ENCODE measurements around the gene ITGB1BP1.

The ITGB1BP1 gene

GRCh38 chr2:9423922-9424272 lies 569 bp upstream of the ITGB1BP1 start:
- no peak for DNase-seq

- peak; percentile 18 for DNase-seq
These were observed 818 bp downstream of the ITGB1BP1 start for GRCh38 chr2:9422321-9423099.

GRCh38 chr2:9420495-9420894 lies 2.8 kb downstream of the ITGB1BP1 start:
- no peak for DNase-seq

GRCh38 chr2:9419541-9419940 lies 3.8 kb downstream of the ITGB1BP1 start:
- no peak for DNase-seq

- DNase-seq: no peak
These were observed 4.6 kb downstream of the ITGB1BP1 start for GRCh38 chr2:9418746-9419145.

DNA sequence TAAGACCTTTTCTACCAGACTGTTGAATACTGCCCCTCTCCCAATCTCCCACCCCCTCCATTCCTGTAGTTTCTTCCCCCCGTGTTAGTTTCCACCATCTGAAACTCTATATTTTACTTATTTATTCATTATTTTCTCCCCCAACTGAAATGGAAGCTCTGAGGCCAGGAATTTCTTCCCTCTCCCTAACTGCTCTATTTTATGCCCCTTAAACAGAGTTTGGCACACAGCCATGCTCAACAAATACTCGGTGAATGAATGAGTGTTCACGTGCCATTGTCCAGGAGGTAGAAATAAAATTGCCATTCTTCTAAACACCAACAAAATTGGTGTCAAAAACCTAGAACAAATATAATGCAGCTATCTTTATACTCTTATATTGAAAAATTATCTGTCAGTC lies 5.6 kb downstream of the ITGB1BP1 start:
- DNase-seq: no peak

DNA sequence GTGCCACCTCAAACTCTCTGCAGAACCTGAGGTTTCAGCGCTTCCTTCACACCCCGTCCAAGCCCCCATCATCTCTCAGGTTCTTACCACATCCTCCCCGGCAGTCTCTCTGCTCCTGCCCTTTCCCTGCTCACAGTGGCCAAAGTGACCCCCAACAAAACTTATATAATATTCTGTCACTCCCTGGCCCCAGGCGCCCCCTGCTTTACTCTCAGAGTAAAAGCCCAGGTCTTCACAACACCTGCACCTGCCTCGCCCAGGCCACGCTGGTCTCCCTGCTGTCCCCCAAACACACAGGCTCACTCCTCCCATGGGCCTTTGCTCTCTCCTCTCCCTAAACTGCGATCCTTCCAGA lies 6.4 kb downstream of the ITGB1BP1 start:
- DNase-seq: no peak

GRCh38 chr2:9416267-9416961 lies 6.9 kb downstream of the ITGB1BP1 start:
- DNase-seq: no peak

- DNase-seq: no peak
These were observed 7.7 kb downstream of the ITGB1BP1 start for GRCh38 chr2:9415516-9416169.

DNA sequence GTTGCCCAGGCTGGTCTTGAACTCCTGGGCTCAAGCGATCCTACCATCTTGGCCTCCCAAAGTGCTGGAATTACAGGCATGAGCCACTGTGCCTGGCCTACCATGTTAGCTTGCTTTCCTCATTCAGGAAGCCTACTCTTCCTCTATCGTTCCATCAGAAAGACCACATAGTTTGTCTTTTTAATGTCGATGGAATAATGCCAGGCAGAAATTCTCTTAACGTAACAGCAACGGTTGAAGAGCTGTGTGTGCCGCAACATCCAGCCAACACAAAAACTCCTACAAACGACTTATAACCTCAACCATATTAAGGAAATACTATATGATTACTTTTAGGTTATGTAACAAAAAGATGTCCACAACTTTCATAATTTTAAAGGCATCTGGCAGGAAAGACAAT lies 10.5 kb downstream of the ITGB1BP1 start:
- DNase-seq: no peak

DNA sequence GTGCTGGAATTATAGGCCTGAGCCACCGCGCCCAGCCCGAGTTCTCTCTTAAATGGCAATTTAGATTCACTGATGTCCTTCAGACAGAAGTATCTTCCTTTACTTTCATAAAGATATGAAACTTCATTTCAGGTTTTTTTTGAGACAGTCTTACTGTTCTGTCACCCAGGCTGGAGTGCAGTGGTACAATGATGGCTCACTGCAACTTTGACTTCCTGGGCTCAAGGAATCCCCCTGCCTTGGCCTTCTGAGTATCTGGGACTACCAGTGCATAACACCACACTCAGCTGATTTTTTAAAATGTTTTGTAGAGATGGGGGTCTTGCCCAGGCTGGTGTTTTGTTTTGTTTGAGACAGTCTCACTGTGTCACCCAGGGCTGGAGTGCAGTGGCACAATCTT lies 13.2 kb downstream of the ITGB1BP1 start:
- no peak for DNase-seq

DNA sequence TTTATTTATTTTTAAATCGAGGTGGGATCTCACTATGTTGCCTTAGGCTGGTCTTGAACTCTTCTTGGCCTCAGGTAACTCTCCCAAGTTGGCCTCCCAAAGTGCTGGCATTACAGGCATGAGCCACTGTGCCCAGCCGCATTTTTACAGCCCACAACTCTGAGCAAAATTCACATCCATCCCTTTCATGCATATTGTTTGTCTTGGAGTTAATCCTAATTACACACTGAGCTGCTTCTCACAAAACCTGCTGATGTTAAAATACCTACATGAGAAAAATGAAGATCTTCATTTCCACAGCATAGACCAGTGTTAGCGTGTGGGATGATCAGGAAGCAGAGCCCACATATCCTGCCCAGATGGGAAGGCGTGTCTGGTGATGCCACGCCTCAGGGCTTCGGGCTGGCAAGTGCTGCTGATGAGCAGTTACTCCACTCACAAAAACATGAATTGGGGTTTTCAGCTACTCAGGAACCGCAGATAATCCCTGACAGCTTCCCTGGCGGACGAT lies 14.6 kb downstream of the ITGB1BP1 start:
- no peak for DNase-seq

DNA sequence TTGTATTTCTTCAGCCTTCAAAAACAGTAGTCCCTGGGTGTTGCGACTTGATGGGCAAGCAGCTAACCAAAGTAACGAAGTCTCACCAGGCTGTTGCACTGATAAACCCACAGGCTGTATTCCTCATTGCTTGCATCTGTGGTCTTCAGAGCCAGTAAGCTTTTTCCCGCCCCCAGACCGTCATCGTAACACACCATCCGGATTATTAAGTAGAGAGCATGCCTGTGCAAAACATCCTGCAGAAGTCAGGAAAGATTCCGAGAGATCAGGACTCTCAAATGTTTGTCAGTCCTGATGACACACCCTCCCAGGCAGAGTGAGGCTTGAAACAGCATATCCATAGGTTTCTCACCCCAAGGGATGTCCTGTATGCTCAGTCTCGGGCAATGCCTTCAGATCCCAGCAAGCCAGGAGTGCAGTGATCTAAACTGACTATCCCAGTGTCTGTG lies 15.9 kb downstream of the ITGB1BP1 start:
- DNase-seq: no peak

DNA sequence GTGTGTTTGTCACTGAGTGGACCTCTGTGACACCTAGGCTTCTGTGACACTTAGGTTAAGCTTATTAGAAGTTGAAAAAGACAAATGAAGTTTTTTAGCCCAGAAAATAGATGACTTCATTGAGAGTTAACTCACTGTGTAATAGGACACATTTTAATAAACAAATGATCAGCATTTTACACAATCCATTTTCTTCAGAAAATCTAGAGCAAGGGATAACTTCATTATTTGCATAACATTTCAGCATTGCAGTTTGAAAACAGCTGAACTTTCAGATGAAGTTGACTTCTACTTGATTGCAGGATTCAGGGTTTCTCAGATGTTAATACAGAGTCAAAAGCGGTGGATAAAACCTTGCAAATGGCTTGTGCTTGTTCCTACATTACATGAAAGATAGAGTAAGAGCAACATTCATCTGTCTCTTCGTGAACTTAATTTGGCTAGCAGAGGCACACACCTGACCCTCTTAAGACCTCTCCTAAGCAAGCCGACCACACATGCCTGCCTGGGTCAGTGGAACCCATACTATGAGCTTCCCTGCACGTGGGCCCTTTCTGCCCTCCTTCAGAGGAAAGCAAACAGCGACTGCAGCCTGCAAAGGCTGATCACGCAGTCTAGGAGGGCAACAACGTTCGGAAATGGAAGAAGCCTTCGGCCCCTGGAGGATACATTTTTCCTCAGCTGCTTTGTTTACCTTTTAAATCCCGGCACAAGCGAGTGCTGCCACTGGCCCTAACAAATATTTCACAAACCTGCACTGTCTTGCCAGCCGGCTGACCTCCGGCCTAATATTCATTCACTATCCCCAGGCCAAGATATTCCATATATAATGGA lies 16.6 kb downstream of the ITGB1BP1 start:
- DNase-seq: no peak

DNA sequence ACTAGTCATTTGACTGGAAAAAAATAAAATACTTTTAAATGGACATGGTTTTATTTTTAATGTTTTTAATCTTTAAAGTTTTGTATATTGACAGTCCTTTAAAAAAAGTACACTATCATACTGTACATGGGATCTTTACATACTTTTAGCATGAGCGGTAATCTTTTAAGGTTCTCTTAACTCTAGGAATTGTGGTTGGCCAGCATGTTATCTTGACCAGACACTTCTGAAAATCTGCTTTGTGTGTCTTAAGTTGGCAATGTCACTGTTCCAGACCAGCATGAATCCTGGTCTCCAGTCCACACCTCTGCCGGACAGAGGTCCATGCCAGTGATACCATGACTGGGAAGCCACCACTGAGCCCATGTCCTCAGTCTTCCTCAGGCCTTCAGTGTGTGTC lies 17.7 kb downstream of the ITGB1BP1 start:
- DNase-seq: no peak

DNA sequence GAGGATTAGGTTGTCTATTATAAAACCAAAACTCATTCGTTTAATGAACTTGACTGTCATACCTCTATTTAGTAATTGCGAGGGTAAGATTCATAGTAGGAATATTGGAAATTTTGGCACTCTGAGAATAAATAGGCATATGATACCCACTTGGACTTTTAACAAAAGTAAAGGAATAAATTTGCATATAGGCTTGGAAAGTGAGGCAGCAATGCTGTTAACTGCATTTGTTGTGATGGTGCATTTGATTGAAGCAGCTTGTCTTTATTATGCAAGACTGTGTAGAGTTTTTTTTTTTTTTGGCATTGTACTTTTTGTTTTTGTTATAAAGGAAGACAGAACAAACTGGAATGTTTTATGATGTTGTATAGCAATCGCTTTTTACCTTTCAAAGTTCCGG lies 18.9 kb downstream of the ITGB1BP1 start:
- DNase-seq: no peak

DNA sequence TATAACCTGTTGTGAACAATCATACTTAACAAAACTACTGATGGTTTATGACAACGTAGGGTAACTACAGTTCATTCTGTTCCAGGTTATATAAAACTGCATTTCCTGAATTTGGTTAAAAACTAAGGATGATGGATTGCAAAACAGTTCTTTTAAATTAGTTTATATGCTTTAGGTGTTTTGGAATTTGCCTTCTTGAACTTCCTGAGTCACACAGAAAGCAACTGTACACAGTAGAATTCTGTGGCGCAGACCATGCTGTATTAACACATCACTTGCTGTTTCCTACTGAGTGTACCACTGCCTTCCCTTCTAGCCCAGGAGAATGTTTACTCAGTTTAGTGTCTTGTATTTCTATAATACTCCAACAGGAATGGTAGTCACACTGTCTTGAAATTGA lies 19.4 kb downstream of the ITGB1BP1 start:
- no peak for DNase-seq

- no peak for DNase-seq
These were observed 21.5 kb downstream of the ITGB1BP1 start for GRCh38 chr2:9401646-9402371.

- DNase-seq: no peak
These were observed 22.2 kb downstream of the ITGB1BP1 start for GRCh38 chr2:9401059-9401547.

- DNase-seq: no peak
These were observed 22.9 kb downstream of the ITGB1BP1 start for GRCh38 chr2:9400268-9401058.
